HG02588 (cell line): Measurements from ENCODE around the gene RNF32.

Experiments used
- ATAC-seq: cut with Tn5 transposase; IDR thresholded peaks from one replicate; pipeline ENCODE4 v1.9.1; 2021; ENCODE audit warnings: mild to moderate bottlenecking, moderate library complexity; ENCODE audit not compliant: unreplicated experiment

The RNF32 gene

GRCh38 chr7:156640257-156640948, at the start of gene RNF32:
TSS of gene RNF32 (plus strand) at chr7:156640774. CDS start at chr7:156643878, 3,104 bp downstream.
- ATAC-seq: peak; percentile 88

- ATAC-seq: no peak
These were observed 48.3 kb upstream of the RNF32 start for GRCh38 chr7:156592155-156592884.

GRCh38 chr7:156594283-156595080, 46.1 kb upstream of the RNF32 start:
- no peak for ATAC-seq

- ATAC-seq: no peak
These were observed 40.1 kb upstream of the RNF32 start for GRCh38 chr7:156600496-156600895.

- ATAC-seq: no peak
These were observed 38.3 kb upstream of the RNF32 start for GRCh38 chr7:156602283-156602682.

- ATAC-seq: no peak
These were observed 37.6 kb upstream of the RNF32 start for GRCh38 chr7:156603011-156603410.

- ATAC-seq: no peak
These were observed 36.9 kb upstream of the RNF32 start for GRCh38 chr7:156603629-156604028.

- ATAC-seq: no peak
These were observed 36.3 kb upstream of the RNF32 start for GRCh38 chr7:156604311-156604710.

- ATAC-seq: no peak
These were observed 35.5 kb upstream of the RNF32 start for GRCh38 chr7:156604836-156605695.

GRCh38 chr7:156606135-156606534, 34.4 kb upstream of the RNF32 start:
- no peak for ATAC-seq

- no peak for ATAC-seq
These were observed 33.8 kb upstream of the RNF32 start for GRCh38 chr7:156606691-156607331.

GRCh38 chr7:156607332-156608172, 33.0 kb upstream of the RNF32 start:
- no peak for ATAC-seq

- no peak for ATAC-seq
These were observed 32.4 kb upstream of the RNF32 start for GRCh38 chr7:156608173-156608478.

GRCh38 chr7:156609010-156609877, 31.3 kb upstream of the RNF32 start:
- no peak for ATAC-seq

GRCh38 chr7:156610130-156610529, 30.4 kb upstream of the RNF32 start:
- no peak for ATAC-seq

- ATAC-seq: no peak
These were observed 30.0 kb upstream of the RNF32 start for GRCh38 chr7:156610601-156611000.

- no peak for ATAC-seq
These were observed 29.3 kb upstream of the RNF32 start for GRCh38 chr7:156611014-156612010.
